ENCODE data around the gene TMEM72.

GRCh38 chr10:44971434-44971833 is 60.3 kb downstream of the TMEM72 start:
- TF ChIP-seq CTCF (IDR thresholded peaks at IDR 0.05) (no peak), POLR2A (IDR thresholded peaks at IDR 0.05) (no peak)

Measured in testis (tissue), 2 donors.